ENCODE results near the gene CHL1.

CHL1 gene, protein sequence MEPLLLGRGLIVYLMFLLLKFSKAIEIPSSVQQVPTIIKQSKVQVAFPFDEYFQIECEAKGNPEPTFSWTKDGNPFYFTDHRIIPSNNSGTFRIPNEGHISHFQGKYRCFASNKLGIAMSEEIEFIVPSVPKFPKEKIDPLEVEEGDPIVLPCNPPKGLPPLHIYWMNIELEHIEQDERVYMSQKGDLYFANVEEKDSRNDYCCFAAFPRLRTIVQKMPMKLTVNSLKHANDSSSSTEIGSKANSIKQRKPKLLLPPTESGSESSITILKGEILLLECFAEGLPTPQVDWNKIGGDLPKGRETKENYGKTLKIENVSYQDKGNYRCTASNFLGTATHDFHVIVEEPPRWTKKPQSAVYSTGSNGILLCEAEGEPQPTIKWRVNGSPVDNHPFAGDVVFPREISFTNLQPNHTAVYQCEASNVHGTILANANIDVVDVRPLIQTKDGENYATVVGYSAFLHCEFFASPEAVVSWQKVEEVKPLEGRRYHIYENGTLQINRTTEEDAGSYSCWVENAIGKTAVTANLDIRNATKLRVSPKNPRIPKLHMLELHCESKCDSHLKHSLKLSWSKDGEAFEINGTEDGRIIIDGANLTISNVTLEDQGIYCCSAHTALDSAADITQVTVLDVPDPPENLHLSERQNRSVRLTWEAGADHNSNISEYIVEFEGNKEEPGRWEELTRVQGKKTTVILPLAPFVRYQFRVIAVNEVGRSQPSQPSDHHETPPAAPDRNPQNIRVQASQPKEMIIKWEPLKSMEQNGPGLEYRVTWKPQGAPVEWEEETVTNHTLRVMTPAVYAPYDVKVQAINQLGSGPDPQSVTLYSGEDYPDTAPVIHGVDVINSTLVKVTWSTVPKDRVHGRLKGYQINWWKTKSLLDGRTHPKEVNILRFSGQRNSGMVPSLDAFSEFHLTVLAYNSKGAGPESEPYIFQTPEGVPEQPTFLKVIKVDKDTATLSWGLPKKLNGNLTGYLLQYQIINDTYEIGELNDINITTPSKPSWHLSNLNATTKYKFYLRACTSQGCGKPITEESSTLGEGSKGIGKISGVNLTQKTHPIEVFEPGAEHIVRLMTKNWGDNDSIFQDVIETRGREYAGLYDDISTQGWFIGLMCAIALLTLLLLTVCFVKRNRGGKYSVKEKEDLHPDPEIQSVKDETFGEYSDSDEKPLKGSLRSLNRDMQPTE (N-terminal part only)

DNA sequence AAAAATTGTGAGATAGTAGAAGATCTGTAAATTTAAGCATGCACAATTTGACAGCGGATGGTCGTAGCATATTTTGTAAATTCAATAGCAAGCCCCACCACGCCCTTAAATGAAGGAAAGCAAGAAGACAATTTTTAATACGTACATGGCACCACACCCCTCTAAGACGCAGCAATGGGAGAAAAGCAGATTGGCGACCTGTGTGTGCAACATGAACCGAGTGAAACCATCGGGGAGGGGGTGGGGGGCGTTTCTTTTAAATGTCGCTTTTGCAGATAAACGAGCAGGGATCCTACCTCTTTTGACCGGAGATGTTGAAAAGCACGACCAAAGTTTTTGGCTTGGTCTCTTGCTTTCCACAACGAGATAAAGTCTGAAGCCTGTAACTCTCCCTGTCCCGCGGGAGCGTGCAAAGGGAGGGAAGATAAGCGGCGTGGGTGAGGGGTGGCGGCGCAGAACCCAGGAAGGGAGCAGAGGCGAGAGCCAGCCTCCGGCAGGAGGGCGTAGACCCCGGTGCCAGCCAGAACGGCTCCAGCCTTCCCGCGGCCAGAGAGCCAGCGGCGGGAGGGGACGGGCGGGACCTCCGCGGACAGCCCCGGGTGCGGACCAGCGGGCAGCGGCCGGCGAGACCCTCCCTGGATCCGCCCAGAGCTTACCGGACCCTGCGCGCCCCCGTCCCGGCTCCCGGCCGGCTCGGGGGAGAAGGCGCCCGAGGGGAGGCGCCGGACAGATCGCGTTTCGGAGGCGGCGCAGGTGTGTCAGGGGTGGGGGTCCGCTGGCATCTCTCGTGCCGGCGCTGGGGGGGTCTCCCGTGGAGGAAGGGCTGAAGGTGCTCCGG lies at the start of gene CHL1:
Gene CHL1, plus strand, starts transcription at position 453 of the 838 bp plus-strand sequence. CDS start 123,014 bp downstream, outside the sequence.
- Histone ChIP-seq H3K4me1 (ENCODE audit: control insufficient read depth, insufficient read depth, low read length) (no peaks in the 10 kb centered on the region), H3K27me3 (ENCODE audit: control insufficient read depth, insufficient read depth, low read length) (peaks cover 59% of the 10 kb centered on the region), H3K9me3 (ENCODE audit: control insufficient read depth, insufficient read depth, low read length) (no peaks in the 10 kb centered on the region), H3K9ac (ENCODE audit: low read depth, low read length) (peak within 1 kb of the TSS; percentile 8), H3K4me3 (ENCODE audit: low read depth, low read length) (peak within 1 kb of the TSS; percentile 62), H3K36me3 (ENCODE audit: control insufficient read depth, insufficient read depth, low read length) (no peaks in the 10 kb centered on the region)

DNA sequence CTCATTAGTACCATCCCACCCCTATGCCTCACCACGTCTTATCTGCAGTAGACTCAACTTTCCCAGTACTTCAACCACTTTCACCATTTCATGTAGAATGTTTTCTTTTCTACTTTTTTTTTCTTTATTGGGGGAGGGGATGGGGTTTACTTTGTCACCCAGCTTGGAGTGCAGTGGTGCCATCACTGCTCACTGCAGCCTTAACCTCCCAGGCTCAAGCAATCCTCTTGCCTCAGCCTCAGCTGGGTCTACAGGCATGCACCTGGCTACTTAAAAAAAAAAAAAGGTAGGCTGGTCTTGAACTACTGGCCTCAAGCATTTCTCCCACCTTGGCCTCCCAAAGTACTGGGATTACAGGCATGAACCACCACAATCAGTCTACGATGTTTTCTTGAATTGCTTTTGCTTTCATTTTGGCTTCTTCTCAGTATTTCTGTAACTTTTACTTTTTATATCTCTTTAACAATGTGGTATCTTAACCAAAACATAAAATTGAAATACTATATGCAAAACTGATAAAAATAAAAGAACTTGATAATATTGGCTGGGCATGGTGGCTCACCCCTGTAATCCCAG lies 44.9 kb upstream of the CHL1 start:
- Histone ChIP-seq H3K36me3 (ENCODE audit: control insufficient read depth, insufficient read depth, low read length) (no peaks in the 10 kb centered on the region), H3K9ac (ENCODE audit: low read depth, low read length) (no peak overlapping the region), H3K4me3 (ENCODE audit: low read depth, low read length) (no peak overlapping the region), H3K9me3 (ENCODE audit: control insufficient read depth, insufficient read depth, low read length) (no peaks in the 10 kb centered on the region), H3K27me3 (ENCODE audit: control insufficient read depth, insufficient read depth, low read length) (no peaks in the 10 kb centered on the region), H3K4me1 (ENCODE audit: control insufficient read depth, insufficient read depth, low read length) (no peaks in the 10 kb centered on the region)

DNA sequence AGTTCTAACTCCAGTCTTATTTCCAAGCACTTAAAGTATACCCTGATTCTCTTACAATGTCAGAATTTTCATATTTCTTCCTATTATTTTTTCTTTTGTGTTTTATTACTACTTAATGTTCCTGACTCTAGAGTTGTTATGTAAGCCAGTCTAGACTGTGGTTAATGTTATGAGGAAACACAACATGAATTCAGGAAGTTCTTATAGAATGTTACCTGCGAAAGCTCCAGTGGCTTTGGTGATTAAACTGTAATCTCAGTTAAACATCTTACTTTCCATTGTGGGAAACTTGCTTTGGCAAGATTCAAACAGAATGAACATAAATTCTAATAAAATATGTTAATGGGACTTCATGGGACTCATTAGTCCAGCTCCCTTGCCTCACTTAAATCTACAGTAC lies 36.6 kb upstream of the CHL1 start:
- no peak overlapping the region for H3K4me3 ChIP-seq (ENCODE audit: low read depth, low read length)
- no peak overlapping the region for H3K9ac ChIP-seq (ENCODE audit: low read depth, low read length)
- H3K9me3 ChIP-seq (ENCODE audit: control insufficient read depth, insufficient read depth, low read length), result no peaks in the 10 kb centered on the region
- no peaks in the 10 kb centered on the region for H3K27me3 ChIP-seq (ENCODE audit: control insufficient read depth, insufficient read depth, low read length)
- no peaks in the 10 kb centered on the region for H3K4me1 ChIP-seq (ENCODE audit: control insufficient read depth, insufficient read depth, low read length)
- no peaks in the 10 kb centered on the region for H3K36me3 ChIP-seq (ENCODE audit: control insufficient read depth, insufficient read depth, low read length)

DNA sequence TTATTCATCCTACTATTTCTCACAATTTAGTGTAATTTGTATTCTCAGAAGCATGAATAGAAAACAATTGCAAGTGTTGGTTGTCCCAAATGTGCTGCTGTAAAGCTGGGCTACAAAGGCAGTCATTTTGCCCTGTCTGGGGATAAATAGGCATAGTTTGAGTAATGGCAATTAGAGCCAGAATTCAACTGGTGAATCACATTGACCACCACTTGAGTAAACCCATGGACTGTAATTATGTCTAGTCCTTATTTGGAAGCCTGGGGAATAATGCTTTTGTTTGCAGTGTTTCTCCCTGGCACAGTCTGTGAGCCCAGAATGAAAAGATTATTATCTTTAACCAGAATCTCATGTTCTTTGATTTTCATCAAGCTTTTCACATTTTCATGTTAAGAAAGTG lies 30.5 kb upstream of the CHL1 start:
- H3K9me3 ChIP-seq (ENCODE audit: control insufficient read depth, insufficient read depth, low read length), result no peaks in the 10 kb centered on the region
- H3K4me1 ChIP-seq (ENCODE audit: control insufficient read depth, insufficient read depth, low read length), result no peaks in the 10 kb centered on the region
- H3K9ac ChIP-seq (ENCODE audit: low read depth, low read length), result no peak overlapping the region
- no peaks in the 10 kb centered on the region for H3K27me3 ChIP-seq (ENCODE audit: control insufficient read depth, insufficient read depth, low read length)
- H3K4me3 ChIP-seq (ENCODE audit: low read depth, low read length), result no peak overlapping the region
- no peaks in the 10 kb centered on the region for H3K36me3 ChIP-seq (ENCODE audit: control insufficient read depth, insufficient read depth, low read length)

DNA sequence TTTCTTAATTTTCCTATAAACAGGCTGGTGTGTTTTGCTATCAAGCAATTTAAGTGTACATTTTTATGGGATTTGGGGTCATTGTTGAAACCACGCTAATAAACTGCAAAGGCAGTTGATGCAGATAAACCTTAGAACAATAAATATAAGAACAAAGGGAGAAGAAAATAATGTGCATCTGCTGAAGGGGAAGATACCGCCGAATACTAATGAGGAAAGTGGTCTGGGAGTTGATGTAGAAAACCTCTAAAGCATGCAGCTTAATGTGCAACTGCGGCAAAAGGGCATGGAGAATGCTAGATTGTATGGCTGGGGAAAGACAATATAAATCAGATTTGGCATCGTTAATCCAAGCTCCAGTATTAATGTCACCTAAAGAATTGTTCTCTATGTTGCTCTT lies 29.8 kb upstream of the CHL1 start:
- no peaks in the 10 kb centered on the region for H3K9me3 ChIP-seq (ENCODE audit: control insufficient read depth, insufficient read depth, low read length)
- H3K9ac ChIP-seq (ENCODE audit: low read depth, low read length), result no peak overlapping the region
- H3K36me3 ChIP-seq (ENCODE audit: control insufficient read depth, insufficient read depth, low read length), result no peaks in the 10 kb centered on the region
- H3K27me3 ChIP-seq (ENCODE audit: control insufficient read depth, insufficient read depth, low read length), result no peaks in the 10 kb centered on the region
- no peak overlapping the region for H3K4me3 ChIP-seq (ENCODE audit: low read depth, low read length)
- no peaks in the 10 kb centered on the region for H3K4me1 ChIP-seq (ENCODE audit: control insufficient read depth, insufficient read depth, low read length)

DNA sequence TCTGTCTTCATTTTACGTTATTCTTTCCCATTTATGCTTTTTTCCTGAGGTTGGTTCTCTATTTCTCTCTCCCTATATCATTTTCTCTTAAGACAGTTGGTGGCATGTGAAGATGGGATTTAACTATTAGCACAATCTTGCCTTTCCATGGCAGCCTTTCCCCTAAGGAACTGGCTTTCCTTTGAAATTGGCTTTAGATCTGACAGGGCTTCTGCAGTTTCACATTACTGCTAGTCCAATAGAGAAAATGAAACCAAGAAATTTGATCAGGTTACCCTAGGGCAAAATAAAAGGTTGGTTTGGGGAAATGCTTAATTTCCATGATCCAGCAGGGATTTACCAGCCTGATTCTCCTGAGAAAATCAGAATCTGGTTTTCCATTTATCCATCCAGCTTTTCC lies 22.7 kb upstream of the CHL1 start:
- Histone ChIP-seq H3K9ac (ENCODE audit: low read depth, low read length) (no peak overlapping the region), H3K27me3 (ENCODE audit: control insufficient read depth, insufficient read depth, low read length) (no peaks in the 10 kb centered on the region), H3K9me3 (ENCODE audit: control insufficient read depth, insufficient read depth, low read length) (no peaks in the 10 kb centered on the region), H3K4me1 (ENCODE audit: control insufficient read depth, insufficient read depth, low read length) (peaks cover 2% of the 10 kb centered on the region), H3K36me3 (ENCODE audit: control insufficient read depth, insufficient read depth, low read length) (no peaks in the 10 kb centered on the region), H3K4me3 (ENCODE audit: low read depth, low read length) (no peak overlapping the region)

DNA sequence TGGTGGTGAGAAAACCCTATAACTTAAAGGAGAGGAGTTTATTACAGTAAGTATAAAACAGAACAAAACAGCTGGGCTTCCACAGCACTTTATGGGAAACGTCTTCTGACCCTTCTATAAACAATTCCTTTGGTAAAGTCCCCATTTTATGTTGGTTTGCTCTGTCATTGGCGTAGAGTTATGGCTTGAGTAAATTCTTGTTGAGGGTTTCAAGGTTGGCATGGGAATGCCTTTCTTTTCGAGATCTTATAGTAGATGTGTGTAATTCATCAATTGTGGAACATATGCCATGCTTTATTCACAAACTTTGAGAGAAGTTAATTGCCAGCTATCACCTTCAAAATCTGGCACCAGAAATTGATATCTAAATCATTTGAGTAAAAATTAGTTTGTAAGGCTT lies 11.6 kb upstream of the CHL1 start:
- no peaks in the 10 kb centered on the region for H3K36me3 ChIP-seq (ENCODE audit: control insufficient read depth, insufficient read depth, low read length)
- H3K9me3 ChIP-seq (ENCODE audit: control insufficient read depth, insufficient read depth, low read length), result no peaks in the 10 kb centered on the region
- H3K27me3 ChIP-seq (ENCODE audit: control insufficient read depth, insufficient read depth, low read length), result no peaks in the 10 kb centered on the region
- H3K9ac ChIP-seq (ENCODE audit: low read depth, low read length), result no peak overlapping the region
- no peaks in the 10 kb centered on the region for H3K4me1 ChIP-seq (ENCODE audit: control insufficient read depth, insufficient read depth, low read length)
- H3K4me3 ChIP-seq (ENCODE audit: low read depth, low read length), result no peak overlapping the region

DNA sequence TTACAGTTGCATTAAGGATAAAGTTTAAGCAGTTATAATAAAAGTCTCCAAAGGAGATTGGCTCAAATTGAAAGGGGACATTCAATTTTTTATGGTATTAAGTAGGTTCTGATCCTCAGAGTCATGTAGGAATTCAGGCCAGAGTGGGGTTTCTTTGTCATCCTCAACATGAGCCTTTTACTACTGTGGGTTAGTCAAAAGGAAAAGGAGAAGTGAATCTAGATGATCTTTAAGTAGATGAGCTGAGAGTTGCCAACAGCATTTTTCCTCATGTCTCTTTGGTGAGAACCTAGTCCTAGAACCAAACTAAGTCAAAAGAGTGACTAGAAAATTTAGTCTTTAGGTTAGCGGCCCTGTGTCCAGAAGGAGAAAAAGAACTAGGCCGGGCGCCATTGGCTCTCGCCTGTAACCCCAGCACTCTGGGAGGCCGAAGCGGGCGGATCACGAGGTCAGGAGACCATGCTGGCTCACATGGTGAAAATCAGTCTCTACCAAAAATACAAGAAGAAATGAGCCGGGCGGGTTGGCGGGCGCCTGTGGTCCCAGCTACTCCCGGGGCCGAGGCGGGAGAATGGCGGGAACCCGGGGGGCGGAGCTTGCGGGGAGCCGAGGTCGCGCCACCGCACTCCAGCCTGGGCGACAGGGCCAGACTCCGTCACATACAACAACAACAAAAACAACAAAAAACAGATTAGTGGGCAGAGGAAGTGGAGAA lies 4.2 kb upstream of the CHL1 start:
- no peaks in the 10 kb centered on the region for H3K36me3 ChIP-seq (ENCODE audit: control insufficient read depth, insufficient read depth, low read length)
- no peaks in the 10 kb centered on the region for H3K4me1 ChIP-seq (ENCODE audit: control insufficient read depth, insufficient read depth, low read length)
- H3K4me3 ChIP-seq (ENCODE audit: low read depth, low read length), result no peak overlapping the region
- H3K27me3 ChIP-seq (ENCODE audit: control insufficient read depth, insufficient read depth, low read length), result peaks cover 42% of the 10 kb centered on the region
- H3K9ac ChIP-seq (ENCODE audit: low read depth, low read length), result no peak overlapping the region
- no peaks in the 10 kb centered on the region for H3K9me3 ChIP-seq (ENCODE audit: control insufficient read depth, insufficient read depth, low read length)

DNA sequence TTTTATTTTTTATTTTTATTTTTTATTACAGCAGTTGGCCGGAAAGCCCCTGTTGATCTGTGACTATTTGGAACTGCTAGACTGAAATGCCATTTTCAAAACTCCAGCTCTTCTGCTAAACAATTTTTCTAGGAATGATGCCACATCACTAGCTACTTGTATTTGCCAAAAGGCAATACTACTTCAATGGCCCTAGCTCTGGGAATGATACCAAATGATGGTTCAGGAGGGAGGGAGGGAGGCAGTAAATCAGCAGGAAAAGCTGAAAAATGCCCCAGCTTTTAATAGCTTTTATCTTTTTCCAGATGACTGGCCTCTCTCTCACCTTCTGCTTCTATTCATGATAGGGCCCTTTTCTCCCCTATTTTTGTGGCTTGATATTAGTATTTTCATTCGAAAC lies 2.6 kb upstream of the CHL1 start:
- Histone ChIP-seq H3K9me3 (ENCODE audit: control insufficient read depth, insufficient read depth, low read length) (no peaks in the 10 kb centered on the region), H3K27me3 (ENCODE audit: control insufficient read depth, insufficient read depth, low read length) (peaks cover 50% of the 10 kb centered on the region), H3K4me1 (ENCODE audit: control insufficient read depth, insufficient read depth, low read length) (no peaks in the 10 kb centered on the region), H3K4me3 (ENCODE audit: low read depth, low read length) (no peak overlapping the region), H3K36me3 (ENCODE audit: control insufficient read depth, insufficient read depth, low read length) (no peaks in the 10 kb centered on the region), H3K9ac (ENCODE audit: low read depth, low read length) (no peak overlapping the region)

DNA sequence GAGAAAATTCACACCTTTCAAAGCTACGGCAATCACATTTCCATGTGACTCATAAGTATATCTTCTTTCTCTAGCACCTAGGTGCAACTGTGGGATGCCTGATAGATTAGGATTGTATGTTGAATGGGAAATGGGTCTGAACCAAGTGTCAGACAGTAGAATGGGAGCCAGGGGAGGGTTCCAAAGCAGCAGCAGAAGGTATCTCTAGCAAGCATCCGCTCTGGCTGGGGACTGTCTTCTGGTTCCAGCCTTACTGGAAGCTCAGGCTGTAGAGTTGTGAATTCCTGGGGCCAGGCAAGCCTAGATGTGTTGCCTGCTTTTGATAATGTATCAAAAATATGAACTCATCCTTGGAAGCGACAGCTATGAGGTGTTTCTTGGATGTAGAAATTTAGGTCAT lies 2.1 kb upstream of the CHL1 start:
- Histone ChIP-seq H3K27me3 (ENCODE audit: control insufficient read depth, insufficient read depth, low read length) (peaks cover 54% of the 10 kb centered on the region), H3K4me3 (ENCODE audit: low read depth, low read length) (no peak overlapping the region), H3K9me3 (ENCODE audit: control insufficient read depth, insufficient read depth, low read length) (no peaks in the 10 kb centered on the region), H3K4me1 (ENCODE audit: control insufficient read depth, insufficient read depth, low read length) (no peaks in the 10 kb centered on the region), H3K9ac (ENCODE audit: low read depth, low read length) (no peak overlapping the region), H3K36me3 (ENCODE audit: control insufficient read depth, insufficient read depth, low read length) (no peaks in the 10 kb centered on the region)
